ENCODE measurements around the gene PANX2.

- TF ChIP-seq EZH2 (IDR thresholded peaks at IDR 0.05; ENCODE audit: borderline replicate concordance), result no peak
- TF ChIP-seq, protein P1, sequence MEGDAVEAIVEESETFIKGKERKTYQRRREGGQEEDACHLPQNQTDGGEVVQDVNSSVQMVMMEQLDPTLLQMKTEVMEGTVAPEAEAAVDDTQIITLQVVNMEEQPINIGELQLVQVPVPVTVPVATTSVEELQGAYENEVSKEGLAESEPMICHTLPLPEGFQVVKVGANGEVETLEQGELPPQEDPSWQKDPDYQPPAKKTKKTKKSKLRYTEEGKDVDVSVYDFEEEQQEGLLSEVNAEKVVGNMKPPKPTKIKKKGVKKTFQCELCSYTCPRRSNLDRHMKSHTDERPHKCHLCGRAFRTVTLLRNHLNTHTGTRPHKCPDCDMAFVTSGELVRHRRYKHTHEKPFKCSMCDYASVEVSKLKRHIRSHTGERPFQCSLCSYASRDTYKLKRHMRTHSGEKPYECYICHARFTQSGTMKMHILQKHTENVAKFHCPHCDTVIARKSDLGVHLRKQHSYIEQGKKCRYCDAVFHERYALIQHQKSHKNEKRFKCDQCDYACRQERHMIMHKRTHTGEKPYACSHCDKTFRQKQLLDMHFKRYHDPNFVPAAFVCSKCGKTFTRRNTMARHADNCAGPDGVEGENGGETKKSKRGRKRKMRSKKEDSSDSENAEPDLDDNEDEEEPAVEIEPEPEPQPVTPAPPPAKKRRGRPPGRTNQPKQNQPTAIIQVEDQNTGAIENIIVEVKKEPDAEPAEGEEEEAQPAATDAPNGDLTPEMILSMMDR (IDR thresholded peaks at IDR 0.05; ENCODE audit: poor library complexity), result no peak
- TF ChIP-seq EZH2phosphoT487 (IDR thresholded peaks at IDR 0.05; ENCODE audit: low read depth, severe bottlenecking, unreplicated experiment), result no peak
Measured at GRCh38 chr22:50199251-50199721, 28.8 kb downstream of the PANX2 start.
